ENCODE results near the gene MKNK1. TPM values are rescaled to one million over a fixed set of nuclear protein-coding genes. Genes with fewer than 3 reads are reported as not detected.

The MKNK1 gene
- total RNA-seq, 1 experiment from 2014 or later = 22.7 TPM

GRCh38 chr1:46615735-46616134, 11.7 kb upstream of the MKNK1 start:
- ChIA-PET CTCF (no interaction called here), POLR2A (interaction anchor here (2.3 kb wide), 1 partner anchor 12 kb away, joined by 18 read pairs; the partner anchor contains the start of gene MKNK1)
- Histone ChIP-seq H3K4me1 (no peaks in the 10 kb centered on the region; the same call in 1 of the 2 replicates), H3K9me3 (no peaks in the 10 kb centered on the region), H3K27me3 (replicated peaks; ENCODE audit: control insufficient read depth, insufficient read depth, low read length) (no peaks in the 10 kb centered on the region), H3K36me3 (ENCODE audit: control insufficient read depth, insufficient read depth, low read length) (no peaks in the 10 kb centered on the region), H3K4me3 (ENCODE audit: low read depth, low read length) (peak overlapping the region; percentile 84)
- no peak for DNase-seq
- H3K4me3 Mint-ChIP-seq (ENCODE audit: unreplicated experiment) = peak overlapping the region; percentile 87
- H3K36me3 Mint-ChIP-seq (ENCODE audit: insufficient read depth, unreplicated experiment) = peaks cover 6% of the 10 kb centered on the region
- H3K27ac Mint-ChIP-seq (ENCODE audit: unreplicated experiment) = no peak overlapping the region
- H3K27me3 Mint-ChIP-seq (ENCODE audit: insufficient read depth, unreplicated experiment) = no peaks in the 10 kb centered on the region
- no peak for TF ChIP-seq CTCF (IDR thresholded peaks at IDR 0.05; ENCODE audit: insufficient read depth in 1 of 2, low read depth in 1 of 2, low read length in 1 of 2, severe bottlenecking in 1 of 2, unreplicated experiment in 1 of 2)
- H3K9me3 Mint-ChIP-seq (ENCODE audit: unreplicated experiment) = no peaks in the 10 kb centered on the region
- intact Hi-C loops (cut with micrococcal nuclease; ENCODE audit: unreplicated experiment) = no loop called here
- BruUV-seq (replicated peaks) = no TSS peak
- peaks cover 13% of the 10 kb centered on the region for H3K4me1 Mint-ChIP-seq (ENCODE audit: low read depth, unreplicated experiment)

- no peak overlapping the region for H3K4me3 Mint-ChIP-seq (ENCODE audit: unreplicated experiment)
- no peaks in the 10 kb centered on the region for H3K36me3 ChIP-seq (ENCODE audit: control insufficient read depth, insufficient read depth, low read length)
- intact Hi-C loops (cut with micrococcal nuclease; ENCODE audit: unreplicated experiment) = no loop called here
- H3K9me3 ChIP-seq = no peaks in the 10 kb centered on the region
- H3K4me1 Mint-ChIP-seq (ENCODE audit: low read depth, unreplicated experiment) = peaks cover 13% of the 10 kb centered on the region
- H3K27me3 ChIP-seq (replicated peaks; ENCODE audit: control insufficient read depth, insufficient read depth, low read length) = no peaks in the 10 kb centered on the region
- no peak overlapping the region for H3K4me3 ChIP-seq (ENCODE audit: low read depth, low read length)
- no peak overlapping the region for H3K27ac Mint-ChIP-seq (ENCODE audit: unreplicated experiment)
- BruUV-seq (replicated peaks) = no TSS peak
- no peaks in the 10 kb centered on the region for H3K9me3 Mint-ChIP-seq (ENCODE audit: unreplicated experiment)
- ChIA-PET CTCF (no interaction called here), POLR2A (interaction anchor here (2.3 kb wide), 1 partner anchor 11 kb away, joined by 18 read pairs; the partner anchor contains the start of gene MKNK1)
- TF ChIP-seq CTCF (IDR thresholded peaks at IDR 0.05; ENCODE audit: insufficient read depth in 1 of 2, low read depth in 1 of 2, low read length in 1 of 2, severe bottlenecking in 1 of 2, unreplicated experiment in 1 of 2) = no peak
- DNase-seq = no peak
- H3K4me1 ChIP-seq = no peaks in the 10 kb centered on the region; the same call in 1 of the 2 replicates
- peaks cover 6% of the 10 kb centered on the region for H3K36me3 Mint-ChIP-seq (ENCODE audit: insufficient read depth, unreplicated experiment)
- H3K27me3 Mint-ChIP-seq (ENCODE audit: insufficient read depth, unreplicated experiment) = no peaks in the 10 kb centered on the region
These were observed 11.0 kb upstream of the MKNK1 start for GRCh38 chr1:46615088-46615487.

- CTCF ChIA-PET = no interaction called here
- intact Hi-C loops (cut with micrococcal nuclease; ENCODE audit: unreplicated experiment) = no loop called here
These were observed 10.5 kb upstream of the MKNK1 start for GRCh38 chr1:46614604-46614984.

More at GRCh38 chr1:46614604-46614984, 10.5 kb upstream of the MKNK1 start:
- Mint-ChIP-seq H3K36me3 (ENCODE audit: insufficient read depth, unreplicated experiment) (peaks cover 6% of the 10 kb centered on the region), H3K27me3 (ENCODE audit: insufficient read depth, unreplicated experiment) (no peaks in the 10 kb centered on the region), H3K9me3 (ENCODE audit: unreplicated experiment) (no peaks in the 10 kb centered on the region), H3K4me1 (ENCODE audit: low read depth, unreplicated experiment) (peaks cover 13% of the 10 kb centered on the region), H3K27ac (ENCODE audit: unreplicated experiment) (no peak overlapping the region), H3K4me3 (ENCODE audit: unreplicated experiment) (no peak overlapping the region)
- no TSS peak for BruUV-seq (replicated peaks)
- no peak overlapping the region for H3K4me3 ChIP-seq (ENCODE audit: low read depth, low read length)
- no peaks in the 10 kb centered on the region for H3K36me3 ChIP-seq (ENCODE audit: control insufficient read depth, insufficient read depth, low read length)
- DNase-seq = no peak
- H3K27me3 ChIP-seq (replicated peaks; ENCODE audit: control insufficient read depth, insufficient read depth, low read length) = no peaks in the 10 kb centered on the region
- POLR2A ChIA-PET = no interaction called here
- no peak for TF ChIP-seq CTCF (IDR thresholded peaks at IDR 0.05; ENCODE audit: insufficient read depth in 1 of 2, low read depth in 1 of 2, low read length in 1 of 2, severe bottlenecking in 1 of 2, unreplicated experiment in 1 of 2)
- no peaks in the 10 kb centered on the region; the same call in 1 of the 2 replicates for H3K4me1 ChIP-seq
- H3K9me3 ChIP-seq = no peaks in the 10 kb centered on the region
